Hepatocyte (in vitro differentiated cells): Measurements from ENCODE around the gene SV2C. TPM values are rescaled to one million over a fixed set of nuclear protein-coding genes. Genes with fewer than 3 reads are reported as not detected.

Experiments used
- DNase-seq: peaks from one replicate; pipeline ENCODE4 v3.0.0-alpha.2; 2016; ENCODE audit warnings: low spot score
- H2AFZ ChIP-seq: fragments of 200-600 bp; sonication (generic); 2 replicates; pipeline ENCODE4 v1.6.0; 2016; ENCODE audit warnings: antibody characterized with exemption, mild to moderate bottlenecking
- H3K27ac ChIP-seq: fragments of 200-600 bp; sonication (generic); 2 replicates; pipeline ENCODE4 v1.5.1; 2016; ENCODE audit warnings: mild to moderate bottlenecking
- H3K27me3 ChIP-seq: fragments of 200-600 bp; sonication (generic); 2 replicates; pipeline ENCODE4 v1.6.1; 2016
- H3K36me3 ChIP-seq: fragments of 200-600 bp; sonication (generic); replicated peaks from 2 replicates; pipeline ENCODE4 v1.5.1; 2016; ENCODE audit warnings: low read depth; ENCODE audit not compliant: insufficient read depth
- H3K4me1 ChIP-seq: fragments of 200-600 bp; sonication (generic); 2 replicates; pipeline ENCODE4 v1.5.1; 2016; ENCODE audit warnings: mild to moderate bottlenecking, moderate library complexity; ENCODE audit not compliant: insufficient read depth
- H3K4me2 ChIP-seq: fragments of 200-600 bp; sonication (generic); 2 replicates; pipeline ENCODE4 v1.6.0; 2016
- H3K4me3 ChIP-seq: fragments of 200-600 bp; sonication (generic); 2 replicates; pipeline ENCODE4 v1.5.1; 2016; ENCODE audit warnings: mild to moderate bottlenecking
- H3K79me2 ChIP-seq: fragments of 200-600 bp; sonication (generic); 2 replicates; pipeline ENCODE4 v1.6.0; 2017; ENCODE audit warnings: mild to moderate bottlenecking
- H3K9me2 ChIP-seq: fragments of 200-600 bp; sonication (generic); replicated peaks from 2 replicates; pipeline ENCODE4 v1.6.0; 2017; ENCODE audit warnings: mild to moderate bottlenecking; ENCODE audit not compliant: insufficient read depth
- H3K9me3 ChIP-seq: fragments of 200-600 bp; sonication (generic); 2 replicates; pipeline ENCODE4 v1.5.1; 2016; ENCODE audit warnings: low read depth, mild to moderate bottlenecking
- H4K20me1 ChIP-seq: fragments of 200-600 bp; sonication (generic); 2 replicates; pipeline ENCODE4 v1.6.0; 2016; ENCODE audit warnings: mild to moderate bottlenecking; ENCODE audit not compliant: insufficient read depth, poor library complexity, severe bottlenecking
- EZH2 ChIP-seq: fragments of 200-600 bp; sonication (generic); IDR thresholded peaks from 2 replicates; pipeline ENCODE4 v1.6.1; 2016; ENCODE audit warnings: antibody characterized with exemption, mild to moderate bottlenecking, borderline replicate concordance
- EZH2phosphoT487 ChIP-seq: fragments of 200-600 bp; sonication (generic); IDR thresholded peaks from one replicate; pipeline ENCODE4 v1.6.1; 2018; ENCODE audit warnings: antibody characterized with exemption, mild to moderate bottlenecking, low read depth, moderate library complexity; ENCODE audit not compliant: unreplicated experiment, severe bottlenecking
- WGBS: methylation state at CpG from one replicate; pipeline ENCODE4 v1.1.6; 2016; ENCODE audit warnings: low lambda C conversion rate; ENCODE audit errors: missing lambda C conversion rate; 5-methylcytosine and 5-hydroxymethylcytosine counted together
- polyA plus RNA-seq: library from polyadenylated mRNA; unstranded; fragments of >200 nt; fragmentation: Nextera tagmentation; extraction: Ambion mirVana; gene quantifications from 2 replicates; pipeline ENCODE4 v1.2.1, GENCODE V29; 2016
- total RNA-seq: library from RNA; depleted of rRNA; stranded (reverse); fragments of >200 nt; gene quantifications from 2 replicates; pipeline ENCODE4 v1.2.3, GENCODE V29; 2014
- TF ChIP-seq, protein P1 (sequence below): fragments of 200-600 bp; sonication (generic); IDR thresholded peaks from 2 replicates; pipeline ENCODE4 v1.5.1; 2016; ENCODE audit warnings: antibody characterized with exemption, mild to moderate bottlenecking; ENCODE audit not compliant: poor library complexity

SV2C gene
- total and polyA plus RNA-seq, 2 experiments from 2014 or later: under 0.01 to 0.05 TPM

DNA sequence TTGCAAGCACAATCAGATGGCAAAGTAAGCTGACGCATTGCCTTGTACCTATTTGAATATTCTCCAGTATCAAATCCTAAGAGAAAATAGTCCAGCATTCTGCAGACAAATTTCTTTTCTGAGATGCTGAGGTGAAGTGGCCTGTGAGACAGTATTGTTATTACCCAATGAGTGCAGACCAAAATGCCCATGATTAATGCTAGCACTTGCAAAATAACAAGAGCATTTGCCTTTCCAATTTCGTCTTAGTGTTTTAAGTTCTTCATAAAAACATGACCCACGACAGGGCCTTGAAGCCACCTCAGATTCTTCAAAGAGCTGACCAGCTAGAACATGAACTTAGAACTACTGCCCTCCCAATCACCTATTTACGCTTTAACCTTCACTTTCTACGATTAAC lies 317.3 kb downstream of the SV2C start:
- Histone ChIP-seq H3K27ac (no peak overlapping the region), H3K27me3 (no peaks in the 10 kb centered on the region), H4K20me1 (no peaks in the 10 kb centered on the region), H3K79me2 (peaks cover 12% of the 10 kb centered on the region), H2AFZ (no peak overlapping the region), H3K9me3 (no peaks in the 10 kb centered on the region), H3K4me3 (no peak overlapping the region), H3K36me3 (no peaks in the 10 kb centered on the region), H3K4me1 (peaks cover 6% of the 10 kb centered on the region), H3K4me2 (no peak overlapping the region), H3K9me2 (no peaks in the 10 kb centered on the region)
- 82% methylated on average over 5 of the region's 5 CpGs for WGBS
- no peak for DNase-seq
- TF ChIP-seq EZH2phosphoT487 (no peak), EZH2 (no peak)
- TF ChIP-seq, protein P1, sequence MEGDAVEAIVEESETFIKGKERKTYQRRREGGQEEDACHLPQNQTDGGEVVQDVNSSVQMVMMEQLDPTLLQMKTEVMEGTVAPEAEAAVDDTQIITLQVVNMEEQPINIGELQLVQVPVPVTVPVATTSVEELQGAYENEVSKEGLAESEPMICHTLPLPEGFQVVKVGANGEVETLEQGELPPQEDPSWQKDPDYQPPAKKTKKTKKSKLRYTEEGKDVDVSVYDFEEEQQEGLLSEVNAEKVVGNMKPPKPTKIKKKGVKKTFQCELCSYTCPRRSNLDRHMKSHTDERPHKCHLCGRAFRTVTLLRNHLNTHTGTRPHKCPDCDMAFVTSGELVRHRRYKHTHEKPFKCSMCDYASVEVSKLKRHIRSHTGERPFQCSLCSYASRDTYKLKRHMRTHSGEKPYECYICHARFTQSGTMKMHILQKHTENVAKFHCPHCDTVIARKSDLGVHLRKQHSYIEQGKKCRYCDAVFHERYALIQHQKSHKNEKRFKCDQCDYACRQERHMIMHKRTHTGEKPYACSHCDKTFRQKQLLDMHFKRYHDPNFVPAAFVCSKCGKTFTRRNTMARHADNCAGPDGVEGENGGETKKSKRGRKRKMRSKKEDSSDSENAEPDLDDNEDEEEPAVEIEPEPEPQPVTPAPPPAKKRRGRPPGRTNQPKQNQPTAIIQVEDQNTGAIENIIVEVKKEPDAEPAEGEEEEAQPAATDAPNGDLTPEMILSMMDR: no peak

DNA sequence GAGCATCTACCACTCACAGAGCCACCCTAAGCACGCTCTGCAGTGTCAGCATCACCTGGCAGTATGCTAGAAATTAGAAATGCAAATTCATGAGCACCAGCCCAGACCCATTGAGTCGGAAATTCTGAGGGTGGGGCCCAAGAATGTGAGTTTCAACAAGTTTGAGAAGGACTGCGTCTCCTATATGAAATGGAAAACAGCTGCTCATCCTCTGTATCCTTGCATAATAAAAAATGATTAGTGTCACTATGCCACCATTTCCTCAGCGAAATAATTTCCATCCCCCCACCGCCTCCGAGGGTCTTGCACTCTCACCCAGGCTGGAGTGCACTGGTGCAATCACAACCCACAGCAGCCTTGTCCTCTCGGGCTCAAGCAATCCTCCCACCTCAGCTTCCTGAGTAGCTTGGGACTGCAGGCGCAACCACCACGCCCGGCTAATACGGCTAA lies 318.6 kb downstream of the SV2C start:
- Histone ChIP-seq H3K4me2 (peak overlapping the region; percentile 90), H3K4me1 (peaks cover 6% of the 10 kb centered on the region), H3K4me3 (peak overlapping the region; percentile 95), H3K79me2 (peaks cover 20% of the 10 kb centered on the region), H3K36me3 (no peaks in the 10 kb centered on the region), H2AFZ (peak overlapping the region; percentile 74), H3K27ac (peak overlapping the region; percentile 85), H3K9me2 (no peaks in the 10 kb centered on the region), H3K27me3 (no peaks in the 10 kb centered on the region), H3K9me3 (no peaks in the 10 kb centered on the region), H4K20me1 (no peaks in the 10 kb centered on the region)
- TF ChIP-seq EZH2phosphoT487 (no peak), EZH2 (no peak)
- TF ChIP-seq, protein P1: no peak
- no peak for DNase-seq
- whole genome bisulfite sequencing: 43% methylated on average over 11 of the region's 11 CpGs

DNA sequence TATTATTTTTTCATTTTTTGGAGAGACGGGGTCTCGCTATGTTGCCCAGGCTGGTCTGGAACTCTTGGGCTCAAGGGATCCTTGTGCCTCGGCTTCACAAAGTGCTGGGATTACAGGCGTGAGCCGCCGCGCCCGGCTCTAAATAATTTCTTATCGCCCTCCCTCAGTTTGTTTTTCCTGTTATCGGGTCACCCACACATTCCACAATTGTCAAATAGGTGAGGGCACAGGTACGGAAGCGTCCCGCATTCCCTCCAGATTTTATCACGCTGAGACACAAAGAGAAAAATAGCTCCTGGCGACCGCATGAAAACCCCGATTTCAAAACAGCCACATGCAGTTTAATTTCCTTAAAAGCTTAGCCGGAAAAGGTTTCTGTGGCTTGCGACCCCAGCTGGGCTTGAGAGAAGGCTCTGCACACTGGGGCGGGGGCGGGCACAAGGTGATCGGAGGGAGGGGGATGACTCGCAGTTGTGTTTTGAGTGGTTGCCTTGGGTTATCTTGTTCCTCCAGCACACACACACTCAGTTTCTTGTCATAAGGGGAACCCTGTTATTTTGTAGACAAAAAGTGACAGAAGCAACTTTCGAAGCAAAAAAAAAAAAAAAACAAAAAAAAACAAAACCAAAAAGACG lies 319.2 kb downstream of the SV2C start:
- Histone ChIP-seq H3K9me2 (no peaks in the 10 kb centered on the region), H4K20me1 (no peaks in the 10 kb centered on the region), H3K79me2 (peaks cover 25% of the 10 kb centered on the region), H3K27ac (peak overlapping the region; percentile 85), H3K27me3 (no peaks in the 10 kb centered on the region), H3K4me2 (peak overlapping the region; percentile 90), H2AFZ (peak overlapping the region; percentile 74), H3K4me3 (peak overlapping the region; percentile 95), H3K36me3 (no peaks in the 10 kb centered on the region), H3K9me3 (no peaks in the 10 kb centered on the region), H3K4me1 (peaks cover 10% of the 10 kb centered on the region)
- DNase-seq: peak; percentile 71
- no peak for TF ChIP-seq EZH2phosphoT487
- TF ChIP-seq, protein P1: no peak
- no peak for TF ChIP-seq EZH2
- WGBS: 5% methylated on average over 25 of the region's 25 CpGs
